GM12874 (cell line): Measurements from ENCODE around the gene PTPRN2.

Experiments
- TF ChIP-seq, protein P1 (sequence below): IDR thresholded peaks from 2 replicates; pipeline ENCODE4 v1.5.1; 2011; ENCODE audit warnings: low read depth, mild to moderate bottlenecking, control low read depth, low read length, moderate library complexity; ENCODE audit not compliant: insufficient read depth

The PTPRN2 gene

DNA sequence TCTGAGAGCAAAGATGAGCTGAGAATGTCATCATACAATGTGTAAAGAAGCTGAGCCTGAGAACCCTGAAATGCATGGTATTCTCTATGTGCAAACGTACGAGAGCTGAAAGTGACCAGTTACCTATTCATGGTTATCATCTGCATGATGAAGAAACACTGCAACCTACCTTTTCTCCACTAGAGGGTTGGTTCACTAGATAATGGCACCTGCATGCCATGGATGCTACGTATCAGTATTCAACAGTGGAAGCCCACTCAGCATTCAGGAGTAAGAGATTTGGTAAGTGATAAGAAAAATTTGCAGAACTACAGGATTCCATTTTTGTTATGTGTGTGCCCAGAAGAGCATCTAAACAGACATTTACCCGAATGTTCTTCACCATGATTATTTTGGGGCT is 145.4 kb downstream of the PTPRN2 start:
- TF ChIP-seq, protein P1, sequence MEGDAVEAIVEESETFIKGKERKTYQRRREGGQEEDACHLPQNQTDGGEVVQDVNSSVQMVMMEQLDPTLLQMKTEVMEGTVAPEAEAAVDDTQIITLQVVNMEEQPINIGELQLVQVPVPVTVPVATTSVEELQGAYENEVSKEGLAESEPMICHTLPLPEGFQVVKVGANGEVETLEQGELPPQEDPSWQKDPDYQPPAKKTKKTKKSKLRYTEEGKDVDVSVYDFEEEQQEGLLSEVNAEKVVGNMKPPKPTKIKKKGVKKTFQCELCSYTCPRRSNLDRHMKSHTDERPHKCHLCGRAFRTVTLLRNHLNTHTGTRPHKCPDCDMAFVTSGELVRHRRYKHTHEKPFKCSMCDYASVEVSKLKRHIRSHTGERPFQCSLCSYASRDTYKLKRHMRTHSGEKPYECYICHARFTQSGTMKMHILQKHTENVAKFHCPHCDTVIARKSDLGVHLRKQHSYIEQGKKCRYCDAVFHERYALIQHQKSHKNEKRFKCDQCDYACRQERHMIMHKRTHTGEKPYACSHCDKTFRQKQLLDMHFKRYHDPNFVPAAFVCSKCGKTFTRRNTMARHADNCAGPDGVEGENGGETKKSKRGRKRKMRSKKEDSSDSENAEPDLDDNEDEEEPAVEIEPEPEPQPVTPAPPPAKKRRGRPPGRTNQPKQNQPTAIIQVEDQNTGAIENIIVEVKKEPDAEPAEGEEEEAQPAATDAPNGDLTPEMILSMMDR, result no peak

DNA sequence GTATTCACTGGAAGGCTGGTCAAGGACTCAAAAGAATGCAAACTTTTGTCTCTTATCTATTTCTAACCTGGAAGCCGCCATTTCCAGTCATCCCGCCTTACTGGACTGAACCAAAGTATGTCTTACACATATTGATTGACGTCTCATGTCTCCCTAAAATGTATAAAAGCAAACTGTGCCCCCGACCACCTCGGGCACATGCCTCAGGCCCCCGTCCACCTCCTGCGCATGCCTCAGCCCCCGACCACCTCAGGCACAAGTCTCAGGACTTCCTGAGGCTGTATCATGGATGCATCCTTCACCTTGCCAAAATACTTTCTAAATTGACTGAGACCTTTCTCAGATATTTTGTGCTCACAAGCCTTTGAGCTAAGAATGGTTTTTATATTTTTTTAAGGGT is 148.6 kb downstream of the PTPRN2 start:
- TF ChIP-seq, protein P1, result no peak

- TF ChIP-seq, protein P1, result no peak
Observed at GRCh38 chr7:158432369-158433341, 155.0 kb downstream of the PTPRN2 start.

DNA sequence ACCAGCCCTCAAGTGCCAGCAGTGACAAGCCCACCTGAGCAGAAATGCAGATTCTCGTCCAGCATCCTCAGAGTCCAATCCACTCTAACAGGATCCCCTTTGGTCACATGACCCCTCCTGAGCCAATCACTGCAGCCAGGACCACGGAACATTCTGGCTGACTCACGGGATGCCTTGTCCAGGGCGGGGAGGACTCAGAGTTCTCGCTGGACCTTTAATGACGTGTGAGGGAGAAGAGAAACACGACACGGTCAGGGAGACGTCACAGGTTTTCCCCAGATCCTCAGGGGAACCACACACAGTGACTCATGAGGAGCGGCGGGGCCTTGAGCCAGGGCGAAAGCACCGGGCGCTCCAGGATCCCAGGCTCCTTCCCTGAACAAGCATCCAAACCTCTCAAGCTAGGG is 155.7 kb downstream of the PTPRN2 start:
- TF ChIP-seq, protein P1, result no peak

DNA sequence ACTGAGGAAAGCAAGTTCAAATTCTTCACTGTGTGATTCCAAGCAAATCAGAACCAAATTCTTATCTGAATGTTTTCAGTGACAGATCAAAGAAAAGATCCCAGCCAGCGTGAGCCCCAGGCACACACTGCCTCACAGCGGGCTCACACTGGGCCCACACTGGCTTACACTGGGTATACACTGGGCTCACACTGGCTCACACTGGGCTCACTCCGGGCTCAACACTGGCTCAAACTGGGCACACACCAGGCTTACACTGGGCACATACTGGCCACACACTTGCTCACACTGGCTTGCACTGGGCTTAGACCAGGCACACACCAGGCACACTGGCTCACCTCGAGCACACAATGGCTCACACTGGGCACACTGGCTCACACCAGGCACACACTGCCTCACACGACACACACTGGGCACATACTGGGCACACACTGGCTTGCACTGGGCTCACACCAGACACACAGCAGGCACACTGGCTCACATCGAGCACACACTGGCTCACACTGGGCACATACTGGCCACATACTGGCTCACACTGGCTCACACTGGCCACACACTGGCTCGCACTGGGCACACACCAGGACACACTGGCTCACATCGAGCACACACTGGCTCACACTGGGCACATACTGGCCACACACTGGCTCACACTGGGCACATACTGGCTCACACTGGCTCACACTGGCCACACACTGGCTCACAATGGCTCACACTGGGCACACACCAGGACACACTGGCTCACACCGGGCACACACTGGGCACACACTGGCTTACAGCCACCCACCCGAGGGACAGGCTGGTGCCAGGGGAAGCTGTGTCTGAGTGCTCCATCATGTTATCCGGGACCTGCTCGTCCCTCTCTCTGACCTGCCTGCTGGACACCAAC is 156.3 kb downstream of the PTPRN2 start:
- TF ChIP-seq, protein P1, result no peak

DNA sequence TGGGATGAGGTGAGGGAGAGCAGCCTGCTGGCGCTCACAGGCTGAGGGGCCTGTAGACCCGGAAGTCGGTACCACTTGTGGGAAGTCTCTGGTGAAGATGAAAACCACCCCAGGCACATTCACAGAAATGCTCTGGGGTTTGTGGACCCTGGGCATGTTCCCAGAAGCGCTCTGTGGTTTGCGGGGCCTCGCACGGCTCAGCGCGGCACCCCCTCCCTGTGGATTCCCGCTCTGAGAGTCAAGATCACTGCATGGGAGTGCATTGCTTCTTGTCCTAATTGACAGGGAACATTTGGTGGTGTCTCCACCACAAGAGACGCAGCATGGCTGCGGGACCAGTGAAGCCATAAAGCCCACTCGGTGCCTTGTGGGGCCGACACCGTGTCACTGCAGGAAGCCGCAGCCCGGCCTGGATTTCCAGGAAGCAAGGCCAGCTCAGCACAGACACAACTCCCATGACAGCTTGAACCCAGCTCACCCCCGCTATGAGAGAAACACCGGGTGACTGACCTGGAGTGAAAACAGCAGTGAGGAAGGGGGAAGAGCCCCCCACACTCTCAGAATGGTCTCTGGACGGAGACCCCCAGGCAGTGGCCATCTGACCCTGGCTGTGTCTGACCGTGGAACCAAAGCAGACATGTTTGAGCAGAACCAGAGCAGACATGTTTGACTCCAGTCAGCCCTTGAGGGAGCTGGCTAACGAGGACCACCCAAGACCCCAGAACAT is 157.2 kb downstream of the PTPRN2 start:
- TF ChIP-seq, protein P1, result no peak
